Neural cell (in vitro differentiated cells): ENCODE results near the gene B4GALT2.

ENCODE experiments used
- CTCF ChIP-seq: fragments of 450-650 bp; IDR thresholded peaks from 2 replicates; pipeline ENCODE4 v1.5.1; 2014; ENCODE audit warnings: antibody characterized with exemption, mild to moderate bottlenecking, moderate library complexity; ENCODE audit not compliant: poor library complexity, severe bottlenecking
- EP300 ChIP-seq: fragments of 450-650 bp; conservative IDR thresholded peaks from 2 replicates; pipeline ENCODE4 v1.6.1; 2014; ENCODE audit warnings: antibody characterized with exemption, mild to moderate bottlenecking, moderate library complexity; ENCODE audit not compliant: poor library complexity, severe bottlenecking
- EZH2 ChIP-seq: fragments of 200-600, 300-800 bp; shearing (Covaris generic), sonication (generic); IDR thresholded peaks from 2 replicates; pipeline ENCODE4 v1.6.1; 2014; ENCODE audit warnings: antibody characterized with exemption, low read length, borderline replicate concordance, mild to moderate bottlenecking; ENCODE audit not compliant: insufficient read depth, poor library complexity, severe bottlenecking
- POLR2AphosphoS5 ChIP-seq: IDR thresholded peaks from 2 replicates; pipeline ENCODE4 v1.6.1; 2012
- RAD21 ChIP-seq: fragments of 450-650 bp; conservative IDR thresholded peaks from 2 replicates; pipeline ENCODE4 v1.6.1; 2014; ENCODE audit warnings: antibody characterized with exemption, mild to moderate bottlenecking, moderate library complexity

- no peak for TF ChIP-seq CTCF
- no peak for TF ChIP-seq RAD21
- no peak for TF ChIP-seq POLR2AphosphoS5
- no peak for TF ChIP-seq EZH2
- no peak for TF ChIP-seq EP300
These were observed 40.0 kb upstream of the B4GALT2 start for GRCh38 chr1:43938892-43939587.
